Uterus (tissue), 2 donors: ENCODE measurements around the gene STX16.

Experiments
- POLR2A ChIP-seq, 2 donors: fragments of 450-650 bp; IDR thresholded peaks; one replicate each; pipeline ENCODE4 v1.6.1; 2016; ENCODE audit warnings: antibody characterized with exemption in 2 of 2, mild to moderate bottlenecking in 1 of 2, moderate library complexity in 1 of 2
- TF ChIP-seq, protein P1 (sequence below), 4 experiments: fragments of 200-600 bp in 2 of 4; fragments of 450-650 bp in 2 of 4; sonication (generic) in 2 of 4; IDR thresholded peaks; one replicate each; pipeline ENCODE4 v1.5.1; 2016 to 2019; ENCODE audit warnings: antibody characterized with exemption in 4 of 4, mild to moderate bottlenecking in 2 of 4, moderate library complexity in 1 of 4

- TF ChIP-seq, protein P1, sequence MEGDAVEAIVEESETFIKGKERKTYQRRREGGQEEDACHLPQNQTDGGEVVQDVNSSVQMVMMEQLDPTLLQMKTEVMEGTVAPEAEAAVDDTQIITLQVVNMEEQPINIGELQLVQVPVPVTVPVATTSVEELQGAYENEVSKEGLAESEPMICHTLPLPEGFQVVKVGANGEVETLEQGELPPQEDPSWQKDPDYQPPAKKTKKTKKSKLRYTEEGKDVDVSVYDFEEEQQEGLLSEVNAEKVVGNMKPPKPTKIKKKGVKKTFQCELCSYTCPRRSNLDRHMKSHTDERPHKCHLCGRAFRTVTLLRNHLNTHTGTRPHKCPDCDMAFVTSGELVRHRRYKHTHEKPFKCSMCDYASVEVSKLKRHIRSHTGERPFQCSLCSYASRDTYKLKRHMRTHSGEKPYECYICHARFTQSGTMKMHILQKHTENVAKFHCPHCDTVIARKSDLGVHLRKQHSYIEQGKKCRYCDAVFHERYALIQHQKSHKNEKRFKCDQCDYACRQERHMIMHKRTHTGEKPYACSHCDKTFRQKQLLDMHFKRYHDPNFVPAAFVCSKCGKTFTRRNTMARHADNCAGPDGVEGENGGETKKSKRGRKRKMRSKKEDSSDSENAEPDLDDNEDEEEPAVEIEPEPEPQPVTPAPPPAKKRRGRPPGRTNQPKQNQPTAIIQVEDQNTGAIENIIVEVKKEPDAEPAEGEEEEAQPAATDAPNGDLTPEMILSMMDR (IDR thresholded peaks at IDR 0.05) = no peak
- TF ChIP-seq POLR2A (IDR thresholded peaks at IDR 0.05) = no peak
These were observed 26.1 kb downstream of the STX16 start for GRCh38 chr20:58677079-58677604.
